GM04504 (cell line): ENCODE measurements around the gene PDE8B.
"Not testable (repeated sequence)": the region's sequence is repeated elsewhere in the genome, so short reads cannot be mapped to it uniquely, and the experiment has no call there.

Source experiments
- DNase-seq: peaks from one replicate; pipeline ENCODE4 v3.0.0-alpha.2; 2012; ENCODE audit warnings: low read depth

Gene PDE8B

DNA sequence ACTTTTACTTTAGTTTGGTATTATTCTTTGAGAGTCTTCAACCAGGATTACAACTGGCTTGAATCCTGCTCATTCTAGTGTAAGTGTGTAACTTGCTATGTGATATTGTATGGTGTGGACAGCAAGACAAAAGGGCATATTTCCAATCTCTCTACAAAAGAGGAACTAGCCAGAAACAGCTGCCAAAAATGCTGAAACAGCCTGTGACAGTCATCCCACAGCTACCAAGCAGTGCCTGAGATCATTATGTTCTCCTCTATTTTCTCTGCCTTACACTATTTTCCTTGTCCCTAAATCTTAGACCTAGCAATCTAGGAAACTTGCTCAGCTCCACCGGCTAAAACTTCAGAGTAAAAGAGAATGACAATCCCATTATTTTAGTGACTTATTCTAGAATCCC lies 238.8 kb downstream of the PDE8B start:
- DNase-seq = no peak

DNA sequence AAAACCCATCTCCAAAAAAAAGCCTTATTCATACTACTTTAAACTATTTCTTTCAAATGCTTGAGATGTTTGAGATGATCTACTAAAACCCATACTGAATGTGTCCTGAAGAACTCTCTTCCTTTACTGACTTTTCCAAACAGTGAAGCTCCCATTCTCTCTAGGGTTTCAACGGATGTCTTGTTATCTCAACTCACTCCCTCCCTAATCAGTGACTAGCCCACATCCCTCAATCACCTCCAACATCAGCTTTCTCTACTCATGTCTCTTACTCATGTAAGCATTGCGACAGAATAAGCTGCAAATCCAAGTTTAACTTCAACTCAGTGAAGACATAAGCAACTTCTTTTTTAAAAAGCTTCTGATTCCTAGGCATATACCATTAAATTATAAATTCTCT lies 239.5 kb downstream of the PDE8B start:
- no peak for DNase-seq

DNA sequence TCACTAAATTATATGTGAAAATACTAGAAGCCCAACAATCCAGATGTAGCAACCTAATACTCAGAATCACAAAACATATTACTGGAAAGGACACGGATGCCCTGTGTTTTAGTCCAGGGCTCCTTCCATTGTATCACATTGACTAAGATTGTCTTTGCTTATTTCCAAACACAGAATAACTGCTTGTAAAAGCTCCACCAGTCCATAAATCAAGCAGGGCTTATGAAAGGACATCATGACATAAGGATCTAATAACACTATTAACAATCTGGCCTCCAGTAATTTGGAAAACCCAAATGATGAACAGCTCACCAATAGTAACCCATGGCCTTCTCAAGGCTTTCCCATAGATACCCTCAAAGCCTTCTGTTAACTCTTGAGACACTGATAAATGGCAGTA lies 241.9 kb downstream of the PDE8B start:
- DNase-seq = no peak

DNA sequence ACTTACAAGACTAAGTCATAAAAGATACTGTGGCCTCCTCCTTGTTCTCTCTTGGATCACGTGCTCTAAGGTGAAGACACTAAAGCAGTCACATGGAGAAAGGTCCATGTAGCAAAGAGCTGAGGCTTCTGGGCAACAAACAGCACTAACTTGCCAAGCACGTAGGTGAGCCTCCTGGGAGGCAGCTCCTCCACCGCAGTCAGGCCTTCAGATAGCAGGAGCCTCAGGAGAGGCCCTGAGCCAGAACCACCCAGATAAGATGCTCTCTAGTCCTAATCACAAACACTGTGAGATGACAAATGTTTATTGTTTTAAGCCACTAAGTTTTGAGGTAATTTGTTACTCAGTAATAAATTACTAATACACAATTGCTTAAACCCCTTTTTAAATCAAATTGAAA lies 243.6 kb downstream of the PDE8B start:
- DNase-seq = no peak

DNA sequence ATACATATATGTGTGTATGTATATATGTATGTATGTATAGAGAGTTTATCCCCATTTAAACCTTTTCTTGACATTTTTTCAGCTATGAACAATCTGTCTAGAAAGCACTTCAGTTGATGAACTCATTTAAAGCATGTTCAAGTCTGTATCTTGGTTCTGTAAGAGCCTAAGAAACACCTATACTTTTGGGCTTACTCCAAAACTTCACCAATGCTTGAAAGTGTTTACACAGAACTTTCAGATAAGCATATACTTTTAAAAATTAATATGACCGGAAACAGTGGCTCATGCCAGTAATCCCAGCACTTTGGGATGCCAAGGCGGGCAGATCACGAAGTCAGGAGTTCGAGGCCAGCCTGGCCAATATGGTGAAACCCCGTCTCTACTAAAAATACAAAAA lies 250.8 kb downstream of the PDE8B start:
- DNase-seq = no peak

DNA sequence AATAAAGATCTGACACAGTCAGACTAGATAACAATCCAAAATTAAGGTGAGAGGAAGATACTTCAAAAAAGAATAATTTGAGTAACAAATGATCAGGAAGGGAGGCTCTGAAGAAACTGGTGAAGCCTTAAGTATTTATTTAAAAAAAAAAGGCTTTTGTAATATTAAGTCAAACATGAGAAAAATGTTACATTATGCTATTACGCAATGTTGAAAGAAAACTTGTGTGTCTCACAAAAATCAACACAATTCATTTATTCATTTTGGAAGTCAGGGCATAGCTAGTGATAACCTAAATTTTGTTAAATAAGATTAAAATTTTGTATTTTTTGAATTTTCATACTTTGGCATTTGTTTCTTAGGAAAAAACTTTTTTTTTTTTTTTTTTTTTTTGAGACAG lies 253.4 kb downstream of the PDE8B start:
- no peak for DNase-seq

DNA sequence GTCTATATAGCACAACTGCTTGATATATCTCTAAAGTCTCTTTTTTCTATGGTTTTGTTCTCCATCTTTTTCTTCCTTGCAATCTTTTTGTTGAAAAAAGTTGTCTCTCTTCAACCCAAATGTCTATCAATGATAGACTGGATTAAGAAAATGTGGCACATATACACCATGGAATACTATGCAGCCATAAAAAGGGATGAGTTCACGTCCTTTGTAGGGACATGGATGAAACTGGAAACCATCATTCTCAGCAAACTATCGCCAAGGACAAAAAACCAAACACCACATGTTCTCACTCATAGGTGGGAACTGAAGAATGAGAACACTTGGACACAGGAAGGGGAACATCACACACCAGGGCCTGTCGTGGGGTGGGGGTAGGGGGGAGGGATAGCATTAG lies 258.4 kb downstream of the PDE8B start:
- not testable (repeated sequence) for DNase-seq

DNA sequence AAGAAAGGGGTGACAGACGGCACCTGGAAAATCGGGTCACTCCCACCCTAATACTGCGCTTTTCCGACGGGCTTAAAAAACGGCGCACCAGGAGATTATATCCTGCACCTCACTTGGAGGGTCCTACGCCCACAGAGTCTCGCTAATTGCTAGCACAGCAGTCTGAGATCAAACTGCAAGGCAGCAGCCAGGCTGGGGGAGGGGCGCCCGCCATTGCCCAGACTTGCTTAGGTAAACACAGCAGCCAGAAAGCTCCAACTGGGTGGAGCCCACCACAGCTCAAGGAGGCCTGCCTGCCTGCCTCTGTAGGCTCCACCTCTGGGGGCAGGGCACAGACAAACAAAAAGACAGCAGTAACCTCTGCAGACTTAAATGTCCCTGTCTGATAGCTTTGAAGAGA lies 264.6 kb downstream of the PDE8B start:
- DNase-seq = not testable (repeated sequence)
